ENCODE results near the gene EPB41L2. TPM values are rescaled to one million over a fixed set of nuclear protein-coding genes. Genes with fewer than 3 reads are reported as not detected.

EPB41L2 gene
- total RNA-seq, 6 donors from 2014 or later, result 68.7 to 201 (median 98.2) TPM

DNA sequence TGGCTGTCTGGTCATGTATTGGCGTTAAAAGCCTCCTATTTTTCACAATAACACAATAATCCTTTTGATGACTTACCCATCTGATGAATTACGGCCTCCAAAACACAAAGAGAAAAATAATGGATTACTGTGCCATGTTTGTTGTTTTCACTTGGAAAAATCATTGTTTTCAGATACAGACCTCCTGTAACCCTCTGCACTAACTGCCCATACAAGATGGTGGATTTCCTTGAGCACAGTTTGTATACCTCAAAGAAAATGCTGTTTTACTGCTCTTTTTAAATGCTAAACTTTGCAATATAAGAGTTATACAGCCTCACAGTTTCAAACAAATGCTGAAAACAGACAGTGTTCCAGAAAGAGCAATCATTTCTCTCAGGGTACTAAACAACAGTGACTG is 174.8 kb downstream of the EPB41L2 start:
- no peak for DNase-seq
- no peaks in the 10 kb centered on the region for H3K27me3 ChIP-seq

DNA sequence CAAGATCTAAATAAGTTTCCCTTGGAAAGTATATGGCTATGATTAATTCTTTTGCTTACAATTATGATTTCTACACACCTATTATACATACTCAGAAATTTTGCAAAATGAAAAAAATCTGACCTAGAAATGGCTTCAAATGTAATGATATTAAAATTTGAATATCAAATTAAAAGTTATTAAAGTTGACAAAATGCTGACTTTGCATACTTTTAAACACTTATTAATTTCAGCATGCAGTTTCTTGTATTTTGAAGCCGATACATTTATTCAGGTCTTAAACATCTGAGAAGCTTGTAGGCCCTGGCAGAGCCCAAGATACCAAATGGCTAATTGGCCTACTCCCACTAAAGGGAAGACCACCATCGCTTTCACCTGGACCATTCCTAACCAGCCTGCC is 176.1 kb downstream of the EPB41L2 start:
- Histone ChIP-seq H3K27me3 (no peaks in the 10 kb centered on the region), H3K4me1 (no peaks in the 10 kb centered on the region), H3K4me3 (no peak overlapping the region), H3K9me3 (no peaks in the 10 kb centered on the region), H3K36me3 (peaks cover 0 to 14% (median 0%) of the 10 kb centered on the region in 4 donors), H3K27ac (no peak overlapping the region)
- 94 to 96% methylated on average over 2 of the region's 2 CpGs for WGBS, 2 donors
- no peak for ATAC-seq (ENCODE audit: low FRiP score in 2 of 2)
- no peak for DNase-seq
- no peak for TF ChIP-seq POLR2A (IDR thresholded peaks at IDR 0.05)

More for the DNA sequence above, 174.8 kb downstream of the EPB41L2 start:
- WGBS, 2 donors, result 67 to 81% methylated on average over 2 of the region's 2 CpGs
- no peaks in the 10 kb centered on the region for H3K9me3 ChIP-seq
- H3K36me3 ChIP-seq, result peaks cover 0 to 16% (median 0%) of the 10 kb centered on the region in 4 donors
- no peak overlapping the region for H3K4me3 ChIP-seq
- no peaks in the 10 kb centered on the region for H3K4me1 ChIP-seq
- TF ChIP-seq POLR2A (IDR thresholded peaks at IDR 0.05) (no peak), EP300 (IDR thresholded peaks at IDR 0.05) (no peak), POLR2AphosphoS5 (IDR thresholded peaks at IDR 0.05) (no peak)
- TF ChIP-seq, protein P1, sequence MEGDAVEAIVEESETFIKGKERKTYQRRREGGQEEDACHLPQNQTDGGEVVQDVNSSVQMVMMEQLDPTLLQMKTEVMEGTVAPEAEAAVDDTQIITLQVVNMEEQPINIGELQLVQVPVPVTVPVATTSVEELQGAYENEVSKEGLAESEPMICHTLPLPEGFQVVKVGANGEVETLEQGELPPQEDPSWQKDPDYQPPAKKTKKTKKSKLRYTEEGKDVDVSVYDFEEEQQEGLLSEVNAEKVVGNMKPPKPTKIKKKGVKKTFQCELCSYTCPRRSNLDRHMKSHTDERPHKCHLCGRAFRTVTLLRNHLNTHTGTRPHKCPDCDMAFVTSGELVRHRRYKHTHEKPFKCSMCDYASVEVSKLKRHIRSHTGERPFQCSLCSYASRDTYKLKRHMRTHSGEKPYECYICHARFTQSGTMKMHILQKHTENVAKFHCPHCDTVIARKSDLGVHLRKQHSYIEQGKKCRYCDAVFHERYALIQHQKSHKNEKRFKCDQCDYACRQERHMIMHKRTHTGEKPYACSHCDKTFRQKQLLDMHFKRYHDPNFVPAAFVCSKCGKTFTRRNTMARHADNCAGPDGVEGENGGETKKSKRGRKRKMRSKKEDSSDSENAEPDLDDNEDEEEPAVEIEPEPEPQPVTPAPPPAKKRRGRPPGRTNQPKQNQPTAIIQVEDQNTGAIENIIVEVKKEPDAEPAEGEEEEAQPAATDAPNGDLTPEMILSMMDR (IDR thresholded peaks at IDR 0.05), result no peak
- no peak for ATAC-seq (ENCODE audit: low FRiP score in 2 of 2)
- H3K27ac ChIP-seq, result peak overlapping the region in 2 of 4 donors; percentile 32 to 59

DNA sequence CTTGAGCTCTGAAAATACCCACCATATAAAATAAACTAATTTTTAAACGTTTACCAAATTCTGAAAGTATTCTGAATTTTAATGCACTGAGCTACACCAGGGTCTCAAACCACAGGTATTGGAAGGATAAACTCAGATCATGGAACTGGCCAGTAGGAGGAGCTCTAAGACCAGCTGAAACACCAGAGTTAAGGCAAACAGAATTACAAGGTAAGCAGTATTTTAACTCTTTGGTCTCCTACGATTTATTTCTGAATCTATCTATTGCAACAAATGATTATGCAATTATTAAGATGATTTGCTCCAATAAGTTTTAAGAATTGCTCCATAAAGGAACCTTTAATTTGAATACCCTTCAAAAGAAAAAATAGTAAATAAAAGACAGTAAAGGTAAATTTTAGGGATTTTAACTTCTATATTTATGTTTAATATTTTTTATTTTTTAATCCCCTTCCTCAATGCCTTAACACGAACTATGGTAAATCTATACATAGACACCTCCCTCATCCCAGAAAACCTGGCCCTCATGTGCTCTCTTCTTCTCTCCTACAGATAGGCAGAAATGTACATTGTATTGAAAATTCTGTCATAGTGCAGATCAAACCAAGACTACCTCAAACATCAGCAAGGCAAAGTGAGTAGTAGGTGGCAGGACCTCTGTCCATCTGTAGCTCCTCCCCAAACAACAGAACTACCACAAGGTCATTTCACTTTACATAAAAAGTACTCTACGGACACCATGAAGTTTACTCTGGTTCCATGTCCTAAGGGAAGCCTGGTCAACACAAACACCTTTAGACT is 177.5 kb downstream of the EPB41L2 start:
- no peak for TF ChIP-seq POLR2A (IDR thresholded peaks at IDR 0.05)
- TF ChIP-seq, protein P1 (IDR thresholded peaks at IDR 0.05), result peak; percentile 73 to 91 (median 82)
- no peak for TF ChIP-seq POLR2AphosphoS5 (IDR thresholded peaks at IDR 0.05)
- no peak for TF ChIP-seq EP300 (IDR thresholded peaks at IDR 0.05)
- Histone ChIP-seq H3K36me3 (peaks cover 0 to 14% (median 0%) of the 10 kb centered on the region in 4 donors), H3K4me3 (no peak overlapping the region), H3K27ac (no peak overlapping the region), H3K4me1 (no peaks in the 10 kb centered on the region), H3K9me3 (no peaks in the 10 kb centered on the region), H3K27me3 (no peaks in the 10 kb centered on the region)
- peak in 1 of 2 donors; percentile 49 for DNase-seq
- WGBS, 2 donors, result 31% methylated on average over 4 of the region's 4 CpGs
- peak; percentile 75 to 93 for ATAC-seq (ENCODE audit: low FRiP score in 2 of 2)

DNA sequence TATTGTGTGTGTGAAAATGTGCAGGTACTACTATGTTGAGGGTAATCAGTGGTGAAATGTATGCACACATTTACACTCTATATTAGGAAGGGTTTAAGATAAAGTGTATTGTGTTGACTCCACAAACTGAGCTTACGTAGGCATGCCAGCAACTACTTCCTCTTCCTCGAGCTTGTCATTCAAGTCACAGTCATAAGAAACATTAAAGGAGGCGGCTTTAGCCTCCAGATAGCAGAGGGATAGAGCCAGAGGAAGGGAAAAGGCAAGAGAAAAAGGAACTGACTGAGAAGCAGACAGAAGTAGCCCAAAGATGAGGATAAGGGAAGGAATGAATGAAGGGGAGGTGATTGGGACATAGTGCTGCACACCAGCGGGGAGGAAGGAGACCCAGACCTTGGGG is 180.7 kb downstream of the EPB41L2 start:
- Histone ChIP-seq H3K27me3 (no peaks in the 10 kb centered on the region), H3K4me3 (no peak overlapping the region), H3K9me3 (no peaks in the 10 kb centered on the region), H3K27ac (no peak overlapping the region), H3K4me1 (no peaks in the 10 kb centered on the region), H3K36me3 (peaks cover 0 to 6% (median 0%) of the 10 kb centered on the region in 4 donors)
- 64 to 70% methylated on average over 4 of the region's 4 CpGs for WGBS, 2 donors
- DNase-seq (no peak), ATAC-seq (ENCODE audit: low FRiP score in 2 of 2) (peak in 1 of 2 donors; percentile 55)
- TF ChIP-seq EP300 (IDR thresholded peaks at IDR 0.05) (no peak), POLR2AphosphoS5 (IDR thresholded peaks at IDR 0.05) (no peak), POLR2A (IDR thresholded peaks at IDR 0.05) (no peak)
- TF ChIP-seq, protein P1 (IDR thresholded peaks at IDR 0.05), result no peak

DNA sequence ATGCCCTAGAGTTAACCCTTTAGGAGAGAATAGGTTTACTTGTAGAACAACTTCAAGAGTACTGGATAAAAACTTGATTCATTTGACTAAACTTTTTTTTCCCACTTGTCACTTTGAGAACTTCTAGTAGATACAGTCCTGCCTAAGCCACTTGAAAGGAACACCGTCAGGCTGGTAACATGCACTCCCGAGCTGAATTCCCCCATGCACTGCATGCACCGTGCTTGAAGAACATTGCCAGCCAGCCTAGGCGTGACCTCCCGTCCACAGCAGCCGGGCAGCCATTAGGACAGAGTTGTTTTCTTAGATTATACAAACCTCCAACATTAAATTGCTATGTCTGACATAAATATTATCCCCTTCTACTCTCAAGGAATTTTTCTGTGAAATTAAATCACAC is 183.2 kb downstream of the EPB41L2 start:
- Histone ChIP-seq H3K27me3 (no peaks in the 10 kb centered on the region), H3K36me3 (peaks cover 0 to 10% (median 0%) of the 10 kb centered on the region in 4 donors), H3K4me3 (no peak overlapping the region), H3K4me1 (no peaks in the 10 kb centered on the region), H3K27ac (no peak overlapping the region), H3K9me3 (no peaks in the 10 kb centered on the region)
- 82 to 88% methylated on average over 6 of the region's 6 CpGs for WGBS, 2 donors
- ATAC-seq (ENCODE audit: low FRiP score in 2 of 2) (no peak), DNase-seq (peak in 1 of 2 donors; percentile 27)
- TF ChIP-seq POLR2A (IDR thresholded peaks at IDR 0.05) (no peak), POLR2AphosphoS5 (IDR thresholded peaks at IDR 0.05) (no peak), EP300 (IDR thresholded peaks at IDR 0.05) (no peak)
- TF ChIP-seq, protein P1 (IDR thresholded peaks at IDR 0.05), result no peak

Data from upper lobe of left lung (tissue), 6 donors.